LNCAP (cell line): Measurements from ENCODE around the gene EIF2B2.

Source experiments
- TF ChIP-seq, protein P1 (sequence below): fragments of 450-650 bp; IDR thresholded peaks from 2 replicates; pipeline ENCODE4 v1.5.1; 2017; ENCODE audit warnings: mild to moderate bottlenecking

EIF2B2 gene

DNA sequence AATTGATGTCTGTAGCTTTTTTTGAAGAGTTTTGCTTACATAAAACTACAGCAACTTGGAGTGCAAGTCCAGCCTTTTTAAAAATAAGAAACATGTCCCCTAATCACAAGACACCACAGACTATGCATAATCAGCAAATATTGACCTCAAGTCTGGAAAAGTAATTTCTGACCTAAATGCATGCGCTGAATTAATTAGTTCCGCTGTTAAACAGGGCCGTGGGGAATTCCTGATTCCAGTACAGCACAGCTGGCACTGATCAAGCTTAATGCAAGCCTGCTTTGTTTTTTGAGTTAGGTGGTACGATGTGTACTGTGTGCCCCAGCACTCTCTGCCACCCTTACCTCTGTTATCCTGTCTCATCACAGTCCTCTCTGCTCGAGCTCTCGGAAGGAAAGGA, 39.3 kb downstream of the EIF2B2 start:
- TF ChIP-seq, protein P1, sequence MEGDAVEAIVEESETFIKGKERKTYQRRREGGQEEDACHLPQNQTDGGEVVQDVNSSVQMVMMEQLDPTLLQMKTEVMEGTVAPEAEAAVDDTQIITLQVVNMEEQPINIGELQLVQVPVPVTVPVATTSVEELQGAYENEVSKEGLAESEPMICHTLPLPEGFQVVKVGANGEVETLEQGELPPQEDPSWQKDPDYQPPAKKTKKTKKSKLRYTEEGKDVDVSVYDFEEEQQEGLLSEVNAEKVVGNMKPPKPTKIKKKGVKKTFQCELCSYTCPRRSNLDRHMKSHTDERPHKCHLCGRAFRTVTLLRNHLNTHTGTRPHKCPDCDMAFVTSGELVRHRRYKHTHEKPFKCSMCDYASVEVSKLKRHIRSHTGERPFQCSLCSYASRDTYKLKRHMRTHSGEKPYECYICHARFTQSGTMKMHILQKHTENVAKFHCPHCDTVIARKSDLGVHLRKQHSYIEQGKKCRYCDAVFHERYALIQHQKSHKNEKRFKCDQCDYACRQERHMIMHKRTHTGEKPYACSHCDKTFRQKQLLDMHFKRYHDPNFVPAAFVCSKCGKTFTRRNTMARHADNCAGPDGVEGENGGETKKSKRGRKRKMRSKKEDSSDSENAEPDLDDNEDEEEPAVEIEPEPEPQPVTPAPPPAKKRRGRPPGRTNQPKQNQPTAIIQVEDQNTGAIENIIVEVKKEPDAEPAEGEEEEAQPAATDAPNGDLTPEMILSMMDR: no peak

DNA sequence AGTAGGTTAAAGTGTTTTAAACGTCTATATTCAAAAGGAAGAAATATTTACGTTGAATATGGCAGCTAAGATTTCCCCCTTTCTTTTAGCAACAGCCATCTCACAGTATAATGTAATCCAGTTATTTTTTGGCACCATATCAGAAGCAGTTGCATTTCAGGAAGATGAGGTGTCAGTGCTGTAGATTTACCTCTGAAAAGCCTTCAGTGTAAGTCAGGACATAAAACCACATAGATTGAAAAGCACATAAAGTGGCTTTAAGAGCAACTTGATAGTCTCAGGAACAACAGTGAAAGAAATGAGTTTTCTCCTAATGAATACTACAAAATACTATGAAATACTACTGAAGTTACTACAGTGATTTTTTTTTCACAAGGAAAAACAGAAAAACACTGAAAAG, 41.6 kb downstream of the EIF2B2 start:
- TF ChIP-seq, protein P1: no peak

DNA sequence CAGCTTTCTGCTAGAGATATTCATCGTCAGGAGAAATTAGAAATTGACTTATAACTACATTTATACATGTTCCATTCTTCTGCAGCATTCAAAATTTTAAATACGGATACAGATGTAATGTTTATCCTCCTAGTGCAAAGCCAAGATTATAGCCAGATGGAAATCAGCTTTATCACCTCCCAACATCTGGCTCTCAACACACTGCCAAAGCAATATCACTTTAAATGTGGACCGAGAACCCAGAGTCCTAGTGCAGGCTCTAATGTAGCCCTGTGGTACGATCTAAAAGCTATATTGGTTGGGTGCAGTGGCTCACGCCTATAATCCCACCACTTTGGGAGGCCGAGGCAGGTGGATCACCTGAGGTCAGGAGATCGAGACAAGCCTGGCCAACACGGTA, 42.0 kb downstream of the EIF2B2 start:
- TF ChIP-seq, protein P1: no peak

DNA sequence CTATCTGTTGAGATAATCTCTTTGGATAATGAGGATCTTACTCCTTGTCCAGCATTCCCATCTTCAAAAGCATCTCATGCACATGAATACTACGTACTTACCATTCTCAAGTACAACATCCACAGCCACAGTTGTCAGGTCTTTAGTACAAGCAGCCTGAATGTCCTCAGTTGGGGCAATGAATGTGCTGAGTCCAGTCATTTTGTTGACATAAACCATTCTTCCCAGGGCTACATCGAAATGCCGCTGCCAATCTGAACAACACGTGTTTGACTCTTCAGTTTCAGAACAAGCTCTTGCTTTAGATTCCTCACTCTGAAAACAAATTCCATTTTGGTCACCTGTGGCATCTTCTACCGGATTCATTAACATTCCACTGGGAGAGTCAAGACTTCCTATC, 43.6 kb downstream of the EIF2B2 start:
- TF ChIP-seq, protein P1: no peak

DNA sequence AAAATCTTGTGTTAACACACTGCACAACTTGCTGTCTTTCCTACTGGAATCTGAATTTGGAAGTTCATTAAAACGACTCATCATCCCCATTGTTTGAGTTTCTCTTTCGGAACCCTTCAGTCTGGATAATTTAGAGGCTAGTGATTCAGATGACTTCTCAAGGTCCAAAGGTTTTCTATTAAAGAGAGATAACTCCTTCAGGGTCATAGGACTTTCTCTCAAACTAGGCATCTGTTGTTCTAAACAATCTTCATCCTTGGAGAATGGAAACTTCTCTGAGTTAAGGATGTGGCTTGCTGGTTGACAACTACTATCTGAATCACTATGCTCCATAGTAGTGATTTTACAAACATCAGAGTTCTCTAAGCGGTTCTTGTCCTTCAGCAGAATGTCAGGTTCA, 44.2 kb downstream of the EIF2B2 start:
- TF ChIP-seq, protein P1: no peak

DNA sequence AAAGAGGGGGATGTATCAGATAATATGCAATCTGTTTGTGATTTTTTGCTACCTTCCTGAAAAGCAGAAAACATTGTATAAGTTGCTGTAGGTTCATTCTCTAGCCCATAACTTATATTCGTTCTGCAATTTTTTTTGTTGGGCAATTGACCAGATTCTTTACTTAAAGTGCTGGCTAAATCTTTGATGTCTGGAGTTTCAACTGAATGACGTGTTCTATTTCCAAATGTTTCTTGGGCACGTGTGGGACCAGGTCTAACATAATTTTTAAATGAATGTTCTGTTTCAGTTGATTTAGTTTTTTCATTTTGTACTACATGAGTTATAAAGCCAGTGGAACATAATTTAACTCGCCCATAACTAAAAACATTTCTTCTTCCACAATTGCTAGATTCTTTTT, 44.8 kb downstream of the EIF2B2 start:
- TF ChIP-seq, protein P1: no peak

DNA sequence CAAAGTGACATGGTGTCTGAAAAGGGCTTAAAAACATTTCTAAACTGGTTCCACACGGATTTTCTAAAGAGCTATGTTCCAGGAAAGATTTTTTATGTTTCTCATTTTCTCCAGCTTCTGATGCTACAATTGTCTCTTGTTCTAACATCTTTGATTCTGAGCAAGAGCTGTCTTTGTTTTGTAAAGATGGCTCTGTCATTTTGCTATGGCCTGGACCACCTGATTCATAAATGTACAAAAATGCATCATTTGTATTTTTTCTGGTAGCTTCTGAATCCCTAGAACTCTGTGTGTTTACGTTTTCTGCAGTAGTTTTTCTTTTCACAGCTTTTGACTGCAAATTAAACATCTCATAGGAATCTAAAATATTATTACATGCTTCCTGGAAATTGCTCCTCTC, 45.4 kb downstream of the EIF2B2 start:
- TF ChIP-seq, protein P1: no peak

DNA sequence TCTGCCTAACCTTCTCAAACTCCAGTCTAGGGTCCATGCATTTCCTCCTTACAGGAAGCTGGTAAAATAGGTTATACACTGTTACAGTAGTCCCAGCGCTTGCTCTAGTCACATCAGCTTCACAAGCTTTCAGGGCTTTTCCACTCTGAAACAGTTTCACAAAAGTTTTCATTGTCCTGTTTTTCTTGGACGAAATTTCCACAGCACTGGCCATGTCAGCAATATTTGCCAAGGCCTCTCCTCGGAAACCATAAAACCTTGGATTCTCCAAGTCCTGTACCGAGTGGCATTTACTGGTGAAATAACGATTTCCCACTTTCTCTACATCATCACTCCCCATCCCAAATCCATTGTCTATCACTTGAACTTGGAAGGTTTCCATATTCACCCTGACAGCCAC, 46.4 kb downstream of the EIF2B2 start:
- TF ChIP-seq, protein P1: no peak
